Endothelial cell of umbilical vein (primary cell): ENCODE measurements around the gene GCGR. TPM values are rescaled to one million over a fixed set of nuclear protein-coding genes. Genes with fewer than 3 reads are reported as not detected.

Experiments used
- BruUV-seq: library from RNA; stranded (reverse); fragments of 400-500 nt; replicated peaks from 2 replicates; lab custom pipeline; 2021; lab: Mats Ljungman, UMichigan
- CTCF ChIA-PET: fragments of 300-600, 350-600 bp; sonication (Branson Sonifier 250); formaldehyde crosslinking; loops from one replicate; lab custom pipeline; 2021; ENCODE audit warnings: antibody characterized with exemption, inconsistent platforms; lab: Charles Lee
- POLR2A ChIA-PET: fragments of 300-600, 350-600 bp; sonication (Branson Sonifier 250); formaldehyde crosslinking; loops from one replicate; lab custom pipeline; 2021; ENCODE audit warnings: antibody characterized with exemption, inconsistent platforms; lab: Charles Lee
- DNase-seq: peaks from one replicate; pipeline ENCODE4 v3.0.0-alpha.2; 2011; ENCODE audit warnings: low read depth, low spot score
- FAIRE-seq: peaks from 2 replicates; lab custom pipeline; 2011; peaks lifted over from hg19 to GRCh38; lab: Jason Lieb, UNC
- H2AFZ ChIP-seq: 2 replicates; pipeline ENCODE4 v1.6.0; 2012; ENCODE audit warnings: low read depth, low read length, control low read depth, inconsistent platforms
- H3K27ac ChIP-seq: 2 replicates; pipeline ENCODE4 v1.5.1; 2011; ENCODE audit warnings: low read depth, mild to moderate bottlenecking, control low read depth, low read length, moderate library complexity; ENCODE audit not compliant: insufficient read depth
- H3K27me3 ChIP-seq, 2 experiments: 2 replicates each; pipeline versions ENCODE4 v1.6.0 to v1.6.1; 2011; ENCODE audit warnings: low read length in 2 of 2, mixed read lengths in 1 of 2; ENCODE audit not compliant: control insufficient read depth in 2 of 2, insufficient read depth in 2 of 2
- H3K36me3 ChIP-seq, 2 experiments: 2 replicates in 1 of 2; 3 replicates in 1 of 2; pipeline ENCODE4 v1.5.1; 2011; ENCODE audit warnings: low read length in 2 of 2, mild to moderate bottlenecking in 1 of 2, moderate library complexity in 1 of 2; ENCODE audit not compliant: control insufficient read depth in 2 of 2, insufficient read depth in 2 of 2; ENCODE audit errors: extremely low read depth in 1 of 2
- H3K4me1 ChIP-seq: 3 replicates; pipeline ENCODE4 v1.5.1; 2011; ENCODE audit warnings: mild to moderate bottlenecking, low read length; ENCODE audit not compliant: control insufficient read depth, insufficient read depth; ENCODE audit errors: extremely low read depth
- H3K4me2 ChIP-seq: 2 replicates; pipeline ENCODE4 v1.6.1; 2011; ENCODE audit warnings: low read length, control low read depth, mixed read lengths; ENCODE audit not compliant: insufficient read depth
- H3K4me3 ChIP-seq, 3 experiments: fragments of 200-600 bp in 1 of 3; sonication (generic), shearing (Covaris generic) in 1 of 3; replicated peaks in 1 of 3; 2 replicates each; pipeline ENCODE4 v1.5.1; 2011 to 2016; ENCODE audit warnings: control low read depth in 3 of 3, low read length in 3 of 3, mild to moderate bottlenecking in 2 of 3, inconsistent platforms in 1 of 3, low read depth in 1 of 3, moderate library complexity in 1 of 3; ENCODE audit not compliant: insufficient read depth in 1 of 3
- H3K79me2 ChIP-seq: 2 replicates; pipeline ENCODE4 v1.6.0; 2012; ENCODE audit warnings: low read length, inconsistent platforms; ENCODE audit not compliant: control insufficient read depth, insufficient read depth
- H3K9ac ChIP-seq: replicated peaks from 2 replicates; pipeline ENCODE3; 2011; ENCODE audit warnings: low read length, control low read depth; ENCODE audit not compliant: insufficient read depth; ENCODE audit errors: extremely low read depth
- H3K9me1 ChIP-seq: replicated peaks from 3 replicates; pipeline ENCODE4 v1.6.0; 2011; ENCODE audit warnings: mild to moderate bottlenecking, low read length; ENCODE audit not compliant: control insufficient read depth, insufficient read depth; ENCODE audit errors: extremely low read depth
- H3K9me3 ChIP-seq: replicated peaks from 2 replicates; pipeline ENCODE4 v1.5.1; 2012; ENCODE audit warnings: low read length, inconsistent platforms; ENCODE audit not compliant: control insufficient read depth, insufficient read depth
- H4K20me1 ChIP-seq: replicated peaks from 2 replicates; pipeline ENCODE3; 2011; ENCODE audit warnings: mild to moderate bottlenecking, low read length; ENCODE audit not compliant: control insufficient read depth, insufficient read depth; ENCODE audit errors: extremely low read depth
- EZH2 ChIP-seq: IDR thresholded peaks from 2 replicates; pipeline ENCODE4 v1.6.1; 2012; ENCODE audit warnings: borderline replicate concordance, low read depth, mild to moderate bottlenecking, moderate library complexity, low read length, inconsistent platforms; ENCODE audit not compliant: severe bottlenecking
- FOS ChIP-seq: IDR thresholded peaks from 2 replicates; pipeline ENCODE4 v1.6.1; 2011; ENCODE audit warnings: mild to moderate bottlenecking, low read length, moderate library complexity, borderline replicate concordance; ENCODE audit not compliant: insufficient read depth
- GATA2 ChIP-seq: IDR thresholded peaks from 2 replicates; pipeline ENCODE4 v1.7.0; 2011; ENCODE audit warnings: low read depth, mild to moderate bottlenecking, moderate library complexity, mixed read lengths, low read length; ENCODE audit not compliant: insufficient read length, insufficient read depth
- JUN ChIP-seq: IDR thresholded peaks from 2 replicates; pipeline ENCODE4 v1.6.1; 2011; ENCODE audit warnings: borderline replicate concordance, low read depth; ENCODE audit not compliant: insufficient read length, insufficient read depth
- MYC ChIP-seq: IDR thresholded peaks from one replicate; pipeline ENCODE4 v1.6.1; 2011; ENCODE audit warnings: mild to moderate bottlenecking, low read depth, low read length
- POLR2A ChIP-seq: IDR thresholded peaks from 2 replicates; pipeline ENCODE4 v1.6.1; 2012; ENCODE audit warnings: low read depth, mild to moderate bottlenecking, control low read depth, low read length
- POLR2AphosphoS5 ChIP-seq: IDR thresholded peaks from 2 replicates; pipeline ENCODE4 v1.6.1; 2012; ENCODE audit warnings: low read depth, mild to moderate bottlenecking, control low read depth, low read length, moderate library complexity; ENCODE audit not compliant: insufficient read depth
- dilution Hi-C: fragments of 300-500 bp; cut with MboI; formaldehyde crosslinking; loops from one replicate; pipeline ENCODE4 v1.15.0; 2019; ENCODE audit warnings: low sequenced_read_pairs; ENCODE audit not compliant: extremely low pct_ligation_motif_present
- intact Hi-C: fragments of 100-400 bp; cut with micrococcal nuclease; formaldehyde crosslinking; loops from one replicate; pipeline ENCODE4 v1.10.0; 2022
- polyA plus RNA-seq, 4 experiments: library from polyadenylated mRNA; depleted of rRNA in 3 of 4; stranded (reverse) in 3 of 4; unstranded in 1 of 4; fragments of >200 nt; gene quantifications; 2 replicates each; pipeline versions ENCODE4 v1.2.1 to v1.2.3, GENCODE V29; 2011 to 2012; ENCODE audit warnings: missing spikeins in 1 of 4
- total RNA-seq: library from RNA; stranded (reverse); gene quantifications from 2 replicates; pipeline ENCODE4 v1.2.3, GENCODE V29; 2021
- TF ChIP-seq, protein P1 (sequence below): IDR thresholded peaks from 2 replicates; pipeline ENCODE4 v1.6.1; 2011; ENCODE audit not compliant: insufficient read depth, insufficient read length
- TF ChIP-seq, protein P2 (sequence below), 2 donors: IDR thresholded peaks; 1 replicate in 1 of 2; 2 replicates in 1 of 2; pipeline ENCODE4 v1.5.1; 2011; ENCODE audit warnings: low read length in 2 of 2, mild to moderate bottlenecking in 2 of 2, moderate library complexity in 2 of 2, control low read depth in 1 of 2, inconsistent platforms in 1 of 2, low read depth in 1 of 2; ENCODE audit not compliant: insufficient read depth in 1 of 2; ENCODE audit errors: extremely low read depth in 1 of 2

Gene GCGR
- total and polyA plus RNA-seq, 2 donors (not counting 3 experiments of a cell fraction or from before 2014, with no cell fraction given) = not detected

GRCh38 chr17:81808778-81809555 is 5.0 kb downstream of the GCGR start:
- FAIRE-seq = no peak
- Histone ChIP-seq H4K20me1 (no peaks in the 10 kb centered on the region), H3K9me1 (no peaks in the 10 kb centered on the region), H3K79me2 (no peaks in the 10 kb centered on the region), H3K27ac (no peak overlapping the region), H3K27me3 (peaks cover 12 to 13% of the 10 kb centered on the region in 2 experiments), H3K4me1 (no peaks in the 10 kb centered on the region), H3K9ac (no peak overlapping the region), H2AFZ (no peak overlapping the region), H3K4me2 (no peak overlapping the region), H3K9me3 (no peaks in the 10 kb centered on the region), H3K36me3 (no peaks in the 10 kb centered on the region), H3K4me3 (no peak overlapping the region)
- POLR2A ChIA-PET = no interaction called here
- CTCF ChIA-PET = interaction anchor here (1.6 kb wide), 1 partner anchor 13 kb away, joined by 8 read pairs; no protein-coding TSS in a partner anchor
- BruUV-seq = no TSS peak
- no peak for DNase-seq
- intact Hi-C loops = no loop called here
- dilution Hi-C loops = no loop called here
- TF ChIP-seq FOS (no peak), GATA2 (no peak), MYC (no peak), POLR2A (no peak), EZH2 (no peak), POLR2AphosphoS5 (no peak), JUN (no peak)
- TF ChIP-seq, protein P1, sequence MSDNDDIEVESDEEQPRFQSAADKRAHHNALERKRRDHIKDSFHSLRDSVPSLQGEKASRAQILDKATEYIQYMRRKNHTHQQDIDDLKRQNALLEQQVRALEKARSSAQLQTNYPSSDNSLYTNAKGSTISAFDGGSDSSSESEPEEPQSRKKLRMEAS = no peak
- TF ChIP-seq, protein P2, sequence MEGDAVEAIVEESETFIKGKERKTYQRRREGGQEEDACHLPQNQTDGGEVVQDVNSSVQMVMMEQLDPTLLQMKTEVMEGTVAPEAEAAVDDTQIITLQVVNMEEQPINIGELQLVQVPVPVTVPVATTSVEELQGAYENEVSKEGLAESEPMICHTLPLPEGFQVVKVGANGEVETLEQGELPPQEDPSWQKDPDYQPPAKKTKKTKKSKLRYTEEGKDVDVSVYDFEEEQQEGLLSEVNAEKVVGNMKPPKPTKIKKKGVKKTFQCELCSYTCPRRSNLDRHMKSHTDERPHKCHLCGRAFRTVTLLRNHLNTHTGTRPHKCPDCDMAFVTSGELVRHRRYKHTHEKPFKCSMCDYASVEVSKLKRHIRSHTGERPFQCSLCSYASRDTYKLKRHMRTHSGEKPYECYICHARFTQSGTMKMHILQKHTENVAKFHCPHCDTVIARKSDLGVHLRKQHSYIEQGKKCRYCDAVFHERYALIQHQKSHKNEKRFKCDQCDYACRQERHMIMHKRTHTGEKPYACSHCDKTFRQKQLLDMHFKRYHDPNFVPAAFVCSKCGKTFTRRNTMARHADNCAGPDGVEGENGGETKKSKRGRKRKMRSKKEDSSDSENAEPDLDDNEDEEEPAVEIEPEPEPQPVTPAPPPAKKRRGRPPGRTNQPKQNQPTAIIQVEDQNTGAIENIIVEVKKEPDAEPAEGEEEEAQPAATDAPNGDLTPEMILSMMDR (IDR thresholded peaks at IDR 0.05; ENCODE audit: extremely low read depth in 1 of 2, insufficient read depth in 1 of 2, low read depth in 1 of 2, low read length in 2 of 2) = no peak
